Measurements from ENCODE around the gene UTP25.

DNA sequence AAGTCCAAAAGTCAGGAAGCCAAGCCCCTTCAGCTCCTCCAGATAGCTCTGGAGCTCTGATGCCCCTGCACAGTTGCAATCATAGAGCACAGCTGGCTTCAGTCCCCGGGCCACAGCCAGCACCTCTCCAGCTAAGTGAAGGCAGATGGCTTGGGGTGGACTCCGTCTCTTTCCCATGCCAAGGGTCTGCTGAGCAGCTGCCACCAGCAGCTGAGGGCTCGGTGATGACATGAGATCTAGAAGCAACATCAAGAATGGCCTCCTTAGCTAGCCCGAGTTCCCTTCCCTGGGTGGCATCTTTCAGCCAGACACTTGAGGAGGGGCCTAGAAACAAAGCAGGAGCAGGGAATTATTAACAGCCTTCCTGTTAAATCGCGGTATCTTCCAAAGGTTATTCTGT, 44.4 kb upstream of the UTP25 start:
- no peak for TF ChIP-seq POLR2A (IDR thresholded peaks at IDR 0.05)
- TF ChIP-seq CTCF (IDR thresholded peaks at IDR 0.05), result no peak

Measured in ovary (tissue), 3 donors.